Chondrocyte (in vitro differentiated cells): Measurements from ENCODE around the gene COL7A1. TPM values are rescaled to one million over a fixed set of nuclear protein-coding genes. Genes with fewer than 3 reads are reported as not detected.

ENCODE experiments used
- DNase-seq: peaks from one replicate; pipeline ENCODE4 v3.0.0; 2021; ENCODE audit warnings: mixed read lengths, low spot score
- H3K27ac Mint-ChIP-seq: one replicate; pipeline ENCODE4 v1.8.0; 2021; ENCODE audit warnings: mild to moderate bottlenecking, moderate library complexity, mixed read lengths; ENCODE audit not compliant: unreplicated experiment
- H3K27me3 Mint-ChIP-seq: 2 replicates; pipeline ENCODE4 v1.8.0; 2021; ENCODE audit warnings: low read depth, mixed read lengths
- H3K36me3 Mint-ChIP-seq: 2 replicates; pipeline ENCODE4 v1.8.0; 2021; ENCODE audit warnings: low read depth, mixed read lengths
- H3K4me1 Mint-ChIP-seq: 2 replicates; pipeline ENCODE4 v1.8.0; 2021; ENCODE audit warnings: low read depth, mild to moderate bottlenecking, mixed read lengths
- H3K4me3 Mint-ChIP-seq: one replicate; pipeline ENCODE4 v1.8.0; 2021; ENCODE audit warnings: mild to moderate bottlenecking, moderate library complexity, mixed read lengths; ENCODE audit not compliant: unreplicated experiment
- H3K9me3 Mint-ChIP-seq: 2 replicates; pipeline ENCODE4 v1.8.0; 2021; ENCODE audit warnings: low read depth, mixed read lengths
- total RNA-seq: library from RNA; stranded (reverse); gene quantifications from 3 replicates; pipeline ENCODE4 v1.2.1, GENCODE V29; 2021
- TF ChIP-seq, protein P1 (sequence below): fragments of 200-600 bp; sonication (generic); IDR thresholded peaks from 2 replicates; pipeline ENCODE4 v1.5.0; 2021; ENCODE audit warnings: antibody characterized with exemption, mild to moderate bottlenecking, moderate library complexity

COL7A1 gene
- total RNA-seq, 1 donor from 2014 or later: 36.6 TPM

DNA sequence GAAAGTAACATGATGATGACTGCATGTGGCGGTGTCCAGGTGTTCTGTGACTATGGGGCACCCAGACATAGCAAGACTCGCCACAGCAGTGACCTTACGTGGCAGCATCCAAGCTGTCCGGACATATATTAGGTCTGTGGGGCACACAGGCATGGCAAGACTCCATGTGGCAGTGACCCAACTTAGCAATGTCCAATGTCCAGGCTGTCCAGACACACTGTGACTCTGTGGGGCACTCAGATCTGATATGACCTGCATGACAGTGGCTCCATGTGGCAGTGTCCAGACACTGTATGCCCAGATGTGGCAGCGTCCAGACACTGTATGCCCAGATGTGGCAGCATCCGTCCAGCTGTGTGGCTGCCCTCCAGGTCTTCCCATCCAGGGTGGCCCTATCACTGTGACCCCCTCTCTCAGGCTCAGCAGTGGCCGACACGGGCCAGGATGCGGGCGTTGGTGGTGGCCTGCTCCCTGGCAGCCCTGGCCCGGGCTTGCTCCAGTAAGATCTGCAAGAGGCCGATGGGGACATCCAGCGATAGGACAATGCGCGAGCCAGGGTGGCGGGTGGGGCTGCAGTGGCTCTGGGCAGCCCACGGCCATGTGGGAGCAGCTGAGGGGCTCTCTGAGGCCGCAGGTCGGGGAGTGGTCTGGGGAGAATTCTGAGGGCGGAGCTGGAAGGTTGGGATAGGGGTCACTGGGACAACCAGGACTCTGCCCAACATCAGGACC is 32.6 kb downstream of the COL7A1 start:
- H3K4me3 Mint-ChIP-seq: no peak overlapping the region
- H3K36me3 Mint-ChIP-seq: peaks cover 2% of the 10 kb centered on the region
- TF ChIP-seq, protein P1, sequence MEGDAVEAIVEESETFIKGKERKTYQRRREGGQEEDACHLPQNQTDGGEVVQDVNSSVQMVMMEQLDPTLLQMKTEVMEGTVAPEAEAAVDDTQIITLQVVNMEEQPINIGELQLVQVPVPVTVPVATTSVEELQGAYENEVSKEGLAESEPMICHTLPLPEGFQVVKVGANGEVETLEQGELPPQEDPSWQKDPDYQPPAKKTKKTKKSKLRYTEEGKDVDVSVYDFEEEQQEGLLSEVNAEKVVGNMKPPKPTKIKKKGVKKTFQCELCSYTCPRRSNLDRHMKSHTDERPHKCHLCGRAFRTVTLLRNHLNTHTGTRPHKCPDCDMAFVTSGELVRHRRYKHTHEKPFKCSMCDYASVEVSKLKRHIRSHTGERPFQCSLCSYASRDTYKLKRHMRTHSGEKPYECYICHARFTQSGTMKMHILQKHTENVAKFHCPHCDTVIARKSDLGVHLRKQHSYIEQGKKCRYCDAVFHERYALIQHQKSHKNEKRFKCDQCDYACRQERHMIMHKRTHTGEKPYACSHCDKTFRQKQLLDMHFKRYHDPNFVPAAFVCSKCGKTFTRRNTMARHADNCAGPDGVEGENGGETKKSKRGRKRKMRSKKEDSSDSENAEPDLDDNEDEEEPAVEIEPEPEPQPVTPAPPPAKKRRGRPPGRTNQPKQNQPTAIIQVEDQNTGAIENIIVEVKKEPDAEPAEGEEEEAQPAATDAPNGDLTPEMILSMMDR: no peak
- no peaks in the 10 kb centered on the region for H3K27me3 Mint-ChIP-seq
- H3K9me3 Mint-ChIP-seq: no peaks in the 10 kb centered on the region
- H3K4me1 Mint-ChIP-seq: peaks cover 85% of the 10 kb centered on the region
- DNase-seq: no peak
- H3K27ac Mint-ChIP-seq: peak overlapping the region; percentile 94

- no peak for DNase-seq
- H3K4me3 Mint-ChIP-seq: peak overlapping the region; percentile 69
- H3K27me3 Mint-ChIP-seq: no peaks in the 10 kb centered on the region
- peaks cover 87% of the 10 kb centered on the region for H3K4me1 Mint-ChIP-seq
- H3K9me3 Mint-ChIP-seq: no peaks in the 10 kb centered on the region
- H3K27ac Mint-ChIP-seq: peak overlapping the region; percentile 89
- TF ChIP-seq, protein P1: peak; percentile 59
- H3K36me3 Mint-ChIP-seq: no peaks in the 10 kb centered on the region
These were observed 33.9 kb downstream of the COL7A1 start for GRCh38 chr3:48561045-48561736.

GRCh38 chr3:48560648-48561018 is 34.5 kb downstream of the COL7A1 start:
- no peak for DNase-seq
- Mint-ChIP-seq H3K36me3 (no peaks in the 10 kb centered on the region), H3K4me3 (peak overlapping the region; percentile 69), H3K27ac (peak overlapping the region; percentile 89), H3K4me1 (peaks cover 85% of the 10 kb centered on the region), H3K27me3 (no peaks in the 10 kb centered on the region), H3K9me3 (no peaks in the 10 kb centered on the region)
- TF ChIP-seq, protein P1: no peak

GRCh38 chr3:48558493-48559134 is 36.5 kb downstream of the COL7A1 start:
- DNase-seq: no peak
- TF ChIP-seq, protein P1: peak; percentile 70
- peak overlapping the region; percentile 42 for H3K27ac Mint-ChIP-seq
- H3K9me3 Mint-ChIP-seq: no peaks in the 10 kb centered on the region
- no peaks in the 10 kb centered on the region for H3K27me3 Mint-ChIP-seq
- H3K4me1 Mint-ChIP-seq: peaks cover 82% of the 10 kb centered on the region
- no peak overlapping the region for H3K4me3 Mint-ChIP-seq
- no peaks in the 10 kb centered on the region for H3K36me3 Mint-ChIP-seq
